Endothelial cell of umbilical vein (primary cell): Measurements from ENCODE around the gene PADI6. TPM values are rescaled to one million over a fixed set of nuclear protein-coding genes. Genes with fewer than 3 reads are reported as not detected.

Experiments used
- BruUV-seq: library from RNA; stranded (reverse); fragments of 400-500 nt; replicated peaks from 2 replicates; lab custom pipeline; 2021; lab: Mats Ljungman, UMichigan
- CTCF ChIA-PET: fragments of 300-600, 350-600 bp; sonication (Branson Sonifier 250); formaldehyde crosslinking; loops from one replicate; lab custom pipeline; 2021; ENCODE audit warnings: antibody characterized with exemption, inconsistent platforms; lab: Charles Lee
- POLR2A ChIA-PET: fragments of 300-600, 350-600 bp; sonication (Branson Sonifier 250); formaldehyde crosslinking; loops from one replicate; lab custom pipeline; 2021; ENCODE audit warnings: antibody characterized with exemption, inconsistent platforms; lab: Charles Lee
- DNase-seq: peaks from one replicate; pipeline ENCODE4 v3.0.0-alpha.2; 2011; ENCODE audit warnings: low read depth, low spot score
- FAIRE-seq: peaks from 2 replicates; lab custom pipeline; 2011; peaks lifted over from hg19 to GRCh38; lab: Jason Lieb, UNC
- H2AFZ ChIP-seq: 2 replicates; pipeline ENCODE4 v1.6.0; 2012; ENCODE audit warnings: low read depth, low read length, control low read depth, inconsistent platforms
- H3K27ac ChIP-seq: 2 replicates; pipeline ENCODE4 v1.5.1; 2011; ENCODE audit warnings: low read depth, mild to moderate bottlenecking, control low read depth, low read length, moderate library complexity; ENCODE audit not compliant: insufficient read depth
- H3K27me3 ChIP-seq, 2 experiments: 2 replicates each; pipeline versions ENCODE4 v1.6.0 to v1.6.1; 2011; ENCODE audit warnings: low read length in 2 of 2, mixed read lengths in 1 of 2; ENCODE audit not compliant: control insufficient read depth in 2 of 2, insufficient read depth in 2 of 2
- H3K36me3 ChIP-seq, 2 experiments: 2 replicates in 1 of 2; 3 replicates in 1 of 2; pipeline ENCODE4 v1.5.1; 2011; ENCODE audit warnings: low read length in 2 of 2, mild to moderate bottlenecking in 1 of 2, moderate library complexity in 1 of 2; ENCODE audit not compliant: control insufficient read depth in 2 of 2, insufficient read depth in 2 of 2; ENCODE audit errors: extremely low read depth in 1 of 2
- H3K4me1 ChIP-seq: 3 replicates; pipeline ENCODE4 v1.5.1; 2011; ENCODE audit warnings: mild to moderate bottlenecking, low read length; ENCODE audit not compliant: control insufficient read depth, insufficient read depth; ENCODE audit errors: extremely low read depth
- H3K4me2 ChIP-seq: 2 replicates; pipeline ENCODE4 v1.6.1; 2011; ENCODE audit warnings: low read length, control low read depth, mixed read lengths; ENCODE audit not compliant: insufficient read depth
- H3K4me3 ChIP-seq, 3 experiments: fragments of 200-600 bp in 1 of 3; sonication (generic), shearing (Covaris generic) in 1 of 3; replicated peaks in 1 of 3; 2 replicates each; pipeline ENCODE4 v1.5.1; 2011 to 2016; ENCODE audit warnings: control low read depth in 3 of 3, low read length in 3 of 3, mild to moderate bottlenecking in 2 of 3, inconsistent platforms in 1 of 3, low read depth in 1 of 3, moderate library complexity in 1 of 3; ENCODE audit not compliant: insufficient read depth in 1 of 3
- H3K79me2 ChIP-seq: 2 replicates; pipeline ENCODE4 v1.6.0; 2012; ENCODE audit warnings: low read length, inconsistent platforms; ENCODE audit not compliant: control insufficient read depth, insufficient read depth
- H3K9ac ChIP-seq: replicated peaks from 2 replicates; pipeline ENCODE3; 2011; ENCODE audit warnings: low read length, control low read depth; ENCODE audit not compliant: insufficient read depth; ENCODE audit errors: extremely low read depth
- H3K9me1 ChIP-seq: replicated peaks from 3 replicates; pipeline ENCODE4 v1.6.0; 2011; ENCODE audit warnings: mild to moderate bottlenecking, low read length; ENCODE audit not compliant: control insufficient read depth, insufficient read depth; ENCODE audit errors: extremely low read depth
- H3K9me3 ChIP-seq: replicated peaks from 2 replicates; pipeline ENCODE4 v1.5.1; 2012; ENCODE audit warnings: low read length, inconsistent platforms; ENCODE audit not compliant: control insufficient read depth, insufficient read depth
- H4K20me1 ChIP-seq: replicated peaks from 2 replicates; pipeline ENCODE3; 2011; ENCODE audit warnings: mild to moderate bottlenecking, low read length; ENCODE audit not compliant: control insufficient read depth, insufficient read depth; ENCODE audit errors: extremely low read depth
- CTCF ChIP-seq, 2 donors: IDR thresholded peaks; 1 replicate in 1 of 2; 2 replicates in 1 of 2; pipeline ENCODE4 v1.5.1; 2011; ENCODE audit warnings: low read length in 2 of 2, mild to moderate bottlenecking in 2 of 2, moderate library complexity in 2 of 2, control low read depth in 1 of 2, inconsistent platforms in 1 of 2, low read depth in 1 of 2; ENCODE audit not compliant: insufficient read depth in 1 of 2; ENCODE audit errors: extremely low read depth in 1 of 2
- EZH2 ChIP-seq: IDR thresholded peaks from 2 replicates; pipeline ENCODE4 v1.6.1; 2012; ENCODE audit warnings: borderline replicate concordance, low read depth, mild to moderate bottlenecking, moderate library complexity, low read length, inconsistent platforms; ENCODE audit not compliant: severe bottlenecking
- FOS ChIP-seq: IDR thresholded peaks from 2 replicates; pipeline ENCODE4 v1.6.1; 2011; ENCODE audit warnings: mild to moderate bottlenecking, low read length, moderate library complexity, borderline replicate concordance; ENCODE audit not compliant: insufficient read depth
- GATA2 ChIP-seq: IDR thresholded peaks from 2 replicates; pipeline ENCODE4 v1.7.0; 2011; ENCODE audit warnings: low read depth, mild to moderate bottlenecking, moderate library complexity, mixed read lengths, low read length; ENCODE audit not compliant: insufficient read length, insufficient read depth
- JUN ChIP-seq: IDR thresholded peaks from 2 replicates; pipeline ENCODE4 v1.6.1; 2011; ENCODE audit warnings: borderline replicate concordance, low read depth; ENCODE audit not compliant: insufficient read length, insufficient read depth
- MAX ChIP-seq: IDR thresholded peaks from 2 replicates; pipeline ENCODE4 v1.6.1; 2011; ENCODE audit not compliant: insufficient read depth, insufficient read length
- MYC ChIP-seq: IDR thresholded peaks from one replicate; pipeline ENCODE4 v1.6.1; 2011; ENCODE audit warnings: mild to moderate bottlenecking, low read depth, low read length
- POLR2A ChIP-seq: IDR thresholded peaks from 2 replicates; pipeline ENCODE4 v1.6.1; 2012; ENCODE audit warnings: low read depth, mild to moderate bottlenecking, control low read depth, low read length
- POLR2AphosphoS5 ChIP-seq: IDR thresholded peaks from 2 replicates; pipeline ENCODE4 v1.6.1; 2012; ENCODE audit warnings: low read depth, mild to moderate bottlenecking, control low read depth, low read length, moderate library complexity; ENCODE audit not compliant: insufficient read depth
- dilution Hi-C: fragments of 300-500 bp; cut with MboI; formaldehyde crosslinking; loops from one replicate; pipeline ENCODE4 v1.15.0; 2019; ENCODE audit warnings: low sequenced_read_pairs; ENCODE audit not compliant: extremely low pct_ligation_motif_present
- intact Hi-C: fragments of 100-400 bp; cut with micrococcal nuclease; formaldehyde crosslinking; loops from one replicate; pipeline ENCODE4 v1.10.0; 2022
- polyA plus RNA-seq, 4 experiments: library from polyadenylated mRNA; depleted of rRNA in 3 of 4; stranded (reverse) in 3 of 4; unstranded in 1 of 4; fragments of >200 nt; gene quantifications; 2 replicates each; pipeline versions ENCODE4 v1.2.1 to v1.2.3, GENCODE V29; 2011 to 2012; ENCODE audit warnings: missing spikeins in 1 of 4
- total RNA-seq: library from RNA; stranded (reverse); gene quantifications from 2 replicates; pipeline ENCODE4 v1.2.3, GENCODE V29; 2021

Gene PADI6
- total and polyA plus RNA-seq, 2 donors (not counting 3 experiments of a cell fraction or from before 2014, with no cell fraction given): not detected

DNA sequence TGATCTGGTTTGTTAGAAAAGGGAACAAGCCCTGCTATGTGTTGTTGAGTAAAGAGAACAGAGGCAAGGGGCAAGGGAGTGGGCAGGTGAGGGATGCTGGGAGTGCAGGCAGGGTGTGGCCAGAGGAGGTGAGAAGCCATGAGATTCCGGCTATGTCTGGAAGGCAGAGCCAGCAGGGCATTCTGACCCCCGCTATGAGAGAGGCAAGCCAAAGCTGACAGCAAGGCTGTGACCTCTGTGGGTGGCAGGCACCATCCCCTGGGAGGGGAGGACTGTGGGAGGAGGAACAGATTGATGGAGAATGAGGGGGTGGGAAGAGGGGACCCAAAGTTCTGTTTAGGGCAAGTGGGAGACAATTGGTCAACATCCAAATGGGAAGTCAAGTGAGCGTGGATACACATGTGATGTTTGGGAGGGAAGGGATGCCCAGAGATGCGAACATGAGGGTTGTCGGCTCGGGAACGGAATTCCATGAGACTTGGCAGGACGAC, 19.5 kb upstream of the PADI6 start:
- BruUV-seq: no TSS peak
- Histone ChIP-seq H3K79me2 (no peaks in the 10 kb centered on the region), H3K27me3 (no peaks in the 10 kb centered on the region), H3K9me1 (no peaks in the 10 kb centered on the region), H3K9me3 (no peaks in the 10 kb centered on the region), H3K4me2 (no peak overlapping the region), H3K36me3 (no peaks in the 10 kb centered on the region), H3K4me3 (no peak overlapping the region), H2AFZ (no peak overlapping the region), H4K20me1 (no peaks in the 10 kb centered on the region), H3K9ac (no peak overlapping the region), H3K4me1 (no peaks in the 10 kb centered on the region), H3K27ac (no peak overlapping the region)
- DNase-seq (no peak), FAIRE-seq (no peak)
- ChIA-PET POLR2A (interaction anchor here (0.6 kb wide), 1 partner anchor 10 kb away, joined by 4 read pairs; no protein-coding TSS in a partner anchor), CTCF (no interaction called here)
- intact Hi-C loops (no loop called here), dilution Hi-C loops (no loop called here)
- TF ChIP-seq POLR2A (no peak), POLR2AphosphoS5 (no peak), JUN (no peak), GATA2 (no peak), MAX (no peak), FOS (no peak), EZH2 (no peak), MYC (no peak), CTCF (IDR thresholded peaks at IDR 0.05; ENCODE audit: extremely low read depth in 1 of 2, insufficient read depth in 1 of 2, low read depth in 1 of 2, low read length in 2 of 2) (no peak)
